T-helper 2 cell treated with Interferon-gamma antibody and Interleukin-4, amounts not matched to agents 100 ng/mL and 5 ng/mL, for 36 hours (primary cell): Measurements from ENCODE around the gene CR1L. TPM values are rescaled to one million over a fixed set of nuclear protein-coding genes. Genes with fewer than 3 reads are reported as not detected.

Experiments
- intact Hi-C: fragments of 100-400 bp; cut with micrococcal nuclease; formaldehyde crosslinking; loops from one replicate; pipeline ENCODE4 v1.15.1; 2023
- total RNA-seq: library from RNA; stranded (reverse); gene quantifications from 2 replicates; pipeline ENCODE4 v1.2.3, GENCODE V29; 2022

Gene CR1L
- total RNA-seq, 1 donor from 2014 or later = not detected

DNA sequence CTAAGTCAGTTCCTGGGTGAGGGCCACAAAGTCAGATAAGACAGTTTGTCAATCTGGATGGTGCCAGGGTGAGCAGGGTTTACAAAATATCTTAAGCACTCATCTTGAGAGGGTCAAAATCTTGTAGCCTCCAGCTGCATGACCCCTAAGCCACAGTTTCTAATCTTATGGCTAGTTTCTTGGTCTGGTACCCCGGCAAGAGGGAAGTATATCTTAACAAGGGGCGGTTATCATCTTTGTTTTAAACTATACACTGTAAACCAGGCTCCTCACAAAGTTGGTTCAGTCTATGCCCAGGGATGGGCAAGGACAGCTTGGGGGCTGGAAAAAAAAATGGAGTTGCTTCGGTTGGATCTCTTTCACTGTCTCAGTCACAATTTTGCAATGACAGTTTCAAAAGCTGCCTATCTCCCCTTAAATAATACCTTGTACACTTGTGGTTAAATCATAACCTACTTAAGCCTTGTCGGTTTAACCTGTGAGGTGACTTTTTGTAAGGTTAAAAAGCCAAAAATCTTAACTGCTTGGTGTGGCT is 99.1 kb downstream of the CR1L start:
- intact Hi-C loops = no loop called here

DNA sequence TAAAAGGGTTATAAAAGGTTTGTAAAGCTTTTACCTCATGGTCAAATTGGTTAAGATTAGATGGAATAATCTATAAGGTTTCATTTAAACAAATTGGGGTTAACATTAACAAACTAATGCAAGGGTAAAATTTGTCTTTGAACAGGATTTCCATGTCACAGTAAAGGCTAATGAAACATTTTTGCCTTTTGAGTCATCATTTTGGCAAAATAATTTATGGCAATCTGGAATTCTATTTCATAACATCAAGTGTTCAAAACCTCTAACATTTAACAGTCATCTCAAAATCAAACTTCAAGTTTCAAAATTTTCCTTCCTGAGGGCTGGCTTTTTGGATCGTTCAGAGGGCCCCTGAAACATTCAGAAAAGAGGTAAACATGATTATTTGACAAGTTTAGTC is 100.4 kb downstream of the CR1L start:
- intact Hi-C loops = no loop called here

DNA sequence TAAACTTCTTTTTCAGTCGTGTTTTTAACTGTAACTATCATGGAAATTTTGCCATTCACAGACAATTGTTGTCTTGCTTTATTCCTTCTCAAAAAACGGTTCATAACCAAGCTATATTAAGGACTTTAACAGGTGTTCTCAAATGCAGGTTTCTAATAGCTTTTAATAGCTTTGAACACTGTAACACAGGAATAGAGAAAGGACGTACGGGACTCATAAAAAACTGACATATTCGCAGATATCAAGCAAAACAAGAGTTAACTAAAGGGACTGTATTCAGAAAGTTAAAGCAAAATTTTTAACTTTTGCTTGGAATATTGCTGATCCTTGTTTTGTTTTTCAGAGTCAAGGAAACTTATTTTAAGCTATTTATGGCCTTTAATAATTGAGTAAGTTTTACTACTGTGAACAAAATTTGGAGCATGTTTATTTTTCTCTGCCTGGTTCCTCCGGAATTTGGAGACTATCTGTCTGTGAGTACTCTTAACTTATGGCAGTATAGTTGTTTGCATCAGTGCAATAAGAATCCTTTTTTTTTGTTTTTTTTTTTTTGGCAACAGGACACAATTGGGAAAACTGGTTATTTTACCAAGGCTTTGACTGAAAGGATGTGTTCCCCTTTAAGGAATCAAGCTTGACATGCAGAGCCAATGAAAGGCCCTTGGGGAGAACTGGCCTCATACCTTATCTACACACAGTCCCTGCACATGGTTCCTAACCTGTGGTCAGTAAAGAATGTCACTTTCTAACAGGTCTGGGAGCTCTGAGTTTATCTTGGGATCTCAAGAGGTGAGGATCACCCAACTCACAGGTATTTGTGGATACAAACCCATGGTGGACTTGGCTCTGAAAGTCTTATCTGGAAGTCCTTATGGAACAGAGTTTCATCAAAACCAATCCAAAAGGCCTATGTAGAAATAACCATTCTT is 101.2 kb downstream of the CR1L start:
- intact Hi-C loops = no loop called here

GRCh38 chr1:207747627-207748492 is 102.9 kb downstream of the CR1L start:
- intact Hi-C loops = no loop called here

- intact Hi-C loops = no loop called here
Measured at GRCh38 chr1:207748737-207749528, 104.0 kb downstream of the CR1L start.

GRCh38 chr1:207750631-207751305 is 105.8 kb downstream of the CR1L start:
- intact Hi-C loops = loop anchor here (2.0 to 5.0 kb wide), 3 partner anchors 48 to 428 kb away; partner anchors contain the start of gene CD55

- intact Hi-C loops = loop anchor here (2.0 to 5.0 kb wide), 3 partner anchors 47 to 429 kb away; partner anchors contain the start of gene CD55
Measured at GRCh38 chr1:207751463-207751789, 106.5 kb downstream of the CR1L start.

- intact Hi-C loops = loop anchor here (2.0 to 5.0 kb wide), 4 partner anchors 47 to 430 kb away; partner anchors contain the start of gene CD55
Measured at GRCh38 chr1:207751790-207752455, 107.0 kb downstream of the CR1L start, which contains the start of gene CD46. Gene CD46 (plus strand): TSS chr1:207752054. CDS start chr1:207752213, 159 bp downstream.

DNA sequence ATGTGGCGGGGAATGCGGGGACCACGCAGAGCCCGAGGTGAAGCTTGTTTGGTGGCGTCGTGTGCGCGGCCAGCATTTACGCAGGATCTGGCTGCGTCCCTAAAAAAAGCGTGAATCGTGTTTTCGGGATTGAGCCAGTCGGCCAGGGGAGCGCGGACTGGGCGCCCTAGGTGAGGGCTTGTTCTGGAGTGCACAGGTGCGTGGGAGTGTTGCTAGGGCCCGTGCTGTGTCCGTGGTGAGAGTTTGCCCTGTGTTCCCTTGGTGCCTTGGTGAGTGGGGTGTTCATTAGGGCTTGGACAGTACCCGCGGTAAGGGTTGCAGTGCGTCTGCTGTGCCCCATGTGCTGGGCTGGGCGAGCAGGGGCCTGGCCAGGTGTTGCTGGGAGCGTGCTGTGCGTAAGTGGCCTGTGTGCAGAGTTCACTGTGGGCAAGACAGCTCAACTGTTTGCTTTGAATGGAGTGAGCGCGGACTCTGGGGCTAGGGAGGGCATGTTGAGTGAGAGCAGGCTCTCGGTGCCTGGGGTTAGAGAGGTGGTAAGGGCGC is 107.6 kb downstream of the CR1L start:
- intact Hi-C loops = loop anchor here (2.0 to 5.0 kb wide), 3 partner anchors 72 to 430 kb away; partner anchors contain the start of gene CD55

- intact Hi-C loops = loop anchor here (2.0 to 5.0 kb wide), 3 partner anchors 71 to 431 kb away; partner anchors contain the start of gene CD55
Measured at GRCh38 chr1:207753611-207754010, 108.7 kb downstream of the CR1L start.

DNA sequence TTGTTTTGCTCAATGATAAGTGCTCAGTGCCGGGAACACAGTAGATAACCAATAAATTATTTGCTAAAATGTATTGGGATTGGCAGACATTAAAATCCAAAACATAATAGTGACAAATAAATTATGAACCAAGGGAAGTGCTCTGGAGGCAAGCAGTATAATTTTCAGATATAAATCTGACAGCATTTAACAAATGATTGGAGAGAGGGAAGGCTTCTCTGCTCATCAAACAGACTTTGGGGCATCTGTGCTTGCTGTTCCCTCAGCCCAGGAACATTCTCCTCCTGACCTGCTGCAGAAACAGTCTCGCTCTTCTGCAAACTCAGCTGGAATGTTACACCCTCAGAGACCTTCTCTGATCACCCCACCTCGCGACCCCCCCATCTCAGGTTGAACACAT is 109.1 kb downstream of the CR1L start:
- intact Hi-C loops = loop anchor here (5.0 kb wide), 2 partner anchors 113 to 432 kb away; partner anchors contain the start of gene CD55

- intact Hi-C loops = loop anchor here (5.0 kb wide), 2 partner anchors 112 to 433 kb away; partner anchors contain the start of gene CD55
Measured at GRCh38 chr1:207754974-207755700, 110.2 kb downstream of the CR1L start.

GRCh38 chr1:207755846-207756693 is 111.1 kb downstream of the CR1L start:
- intact Hi-C loops = no loop called here

DNA sequence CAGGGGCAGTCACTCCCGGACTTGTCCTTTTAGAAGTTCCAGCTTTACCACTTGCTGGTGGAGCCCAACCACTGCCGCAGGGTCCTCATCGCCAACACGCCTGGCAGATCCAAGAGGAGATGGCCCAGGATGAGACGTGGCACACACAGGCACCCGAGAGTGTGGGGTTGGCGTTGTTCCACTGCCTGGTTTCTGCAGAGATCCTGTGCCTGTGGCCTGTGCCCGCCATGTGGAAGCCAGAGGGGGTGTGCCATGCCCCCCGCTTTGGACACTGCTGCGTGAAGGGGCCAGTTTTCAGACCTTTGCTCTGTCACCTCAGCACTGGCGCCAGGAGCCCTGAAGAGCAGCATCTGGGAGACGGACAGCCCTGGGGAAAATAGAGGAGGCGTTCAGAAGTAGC is 117.7 kb downstream of the CR1L start:
- intact Hi-C loops = no loop called here

DNA sequence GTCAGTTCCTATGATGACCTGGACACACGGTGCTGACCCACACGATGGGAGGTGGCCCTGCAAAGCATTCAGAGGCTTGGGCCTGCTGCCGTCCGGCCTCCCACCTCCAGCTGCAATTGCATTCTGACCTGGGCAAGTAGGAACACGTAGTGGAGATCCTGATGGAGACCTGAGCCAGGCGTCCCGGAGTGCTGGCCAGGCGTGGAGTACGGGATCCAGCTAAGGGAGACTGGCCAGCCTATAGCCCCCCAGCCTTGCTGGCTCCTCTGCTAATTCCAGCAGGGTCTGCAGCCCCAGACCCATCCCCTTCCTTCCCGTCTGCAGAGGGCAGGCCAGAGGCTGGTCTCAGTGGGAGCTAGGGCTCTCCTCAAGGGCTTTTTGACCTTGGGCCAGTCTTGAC is 118.2 kb downstream of the CR1L start:
- intact Hi-C loops = no loop called here

DNA sequence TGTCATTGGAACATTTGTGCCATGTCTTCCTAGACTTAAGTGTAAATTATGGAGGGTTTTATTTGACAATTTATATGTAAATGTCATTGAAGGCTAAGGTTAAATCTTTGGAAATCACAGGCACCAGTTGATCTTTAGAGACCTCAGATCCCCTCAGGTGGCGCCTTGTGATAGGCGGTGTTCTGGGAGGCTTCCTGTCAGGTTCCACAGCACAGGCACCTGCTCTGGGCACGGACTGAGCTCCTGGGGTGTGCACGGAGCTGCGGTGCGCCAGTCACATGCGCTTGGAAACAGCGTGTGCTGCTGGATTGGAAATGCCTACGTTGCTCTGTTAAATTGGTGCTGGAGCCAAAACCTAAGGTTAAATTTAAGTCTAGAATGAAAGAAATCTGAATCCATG is 119.0 kb downstream of the CR1L start:
- intact Hi-C loops = no loop called here

- intact Hi-C loops = no loop called here
Measured at GRCh38 chr1:207766569-207766968, 121.6 kb downstream of the CR1L start.
